ENCODE results near the gene TUT1. TPM values are rescaled to one million over a fixed set of nuclear protein-coding genes. Genes with fewer than 3 reads are reported as not detected.

The TUT1 gene
- total and polyA plus RNA-seq, 3 experiments from 2014 or later: 13.7 to 32.7 (median 30.8) TPM

GRCh38 chr11:62548545-62549335 is 42.6 kb downstream of the TUT1 start:
- H3K27ac Mint-ChIP-seq: peak overlapping the region in 6 of 8 donors; percentile 23 to 100 (median 59)
- H3K27me3 ChIP-seq (ENCODE audit: insufficient read depth, low read length, poor library complexity, severe bottlenecking): no peaks in the 10 kb centered on the region
- CTCF ChIA-PET: interaction anchor here (0.8 to 1.2 kb wide), 3 partner anchors 10 to 43 kb away, joined by 3 to 4 read pairs (median 3); no protein-coding TSS in a partner anchor
- H3K27me3 Mint-ChIP-seq: peaks cover 0 to 6% of the 10 kb centered on the region in 2 donors
- no peak for DNase-seq
- H3K36me3 Mint-ChIP-seq: peaks cover 0 to 22% (median 0%) of the 10 kb centered on the region in 3 donors
- no peak overlapping the region for H3K27ac ChIP-seq (ENCODE audit: low read depth, low read length)
- POLR2A ChIA-PET: interaction anchor here (1.1 kb wide), 1 partner anchor 43 kb away, joined by 3 read pairs; the partner anchor contains the start of gene TUT1
- peaks cover 55 to 77% (median 59%) of the 10 kb centered on the region in 3 donors for H3K4me1 Mint-ChIP-seq
- peaks cover 55% of the 10 kb centered on the region for H3K4me1 ChIP-seq (ENCODE audit: insufficient read depth, low read length)
- H3K9me3 ChIP-seq (ENCODE audit: low read length): no peaks in the 10 kb centered on the region
- no peaks in the 10 kb centered on the region for H3K36me3 ChIP-seq (ENCODE audit: insufficient read depth, low read length)
- H3K4me3 Mint-ChIP-seq: peak overlapping the region in 3 of 7 donors; percentile 26 to 92 (median 33)
- H3K9me3 Mint-ChIP-seq: peaks cover 0 to 3% (median 0%) of the 10 kb centered on the region in 5 donors
- no peak overlapping the region for H3K4me3 ChIP-seq (ENCODE audit: low read length)

DNA sequence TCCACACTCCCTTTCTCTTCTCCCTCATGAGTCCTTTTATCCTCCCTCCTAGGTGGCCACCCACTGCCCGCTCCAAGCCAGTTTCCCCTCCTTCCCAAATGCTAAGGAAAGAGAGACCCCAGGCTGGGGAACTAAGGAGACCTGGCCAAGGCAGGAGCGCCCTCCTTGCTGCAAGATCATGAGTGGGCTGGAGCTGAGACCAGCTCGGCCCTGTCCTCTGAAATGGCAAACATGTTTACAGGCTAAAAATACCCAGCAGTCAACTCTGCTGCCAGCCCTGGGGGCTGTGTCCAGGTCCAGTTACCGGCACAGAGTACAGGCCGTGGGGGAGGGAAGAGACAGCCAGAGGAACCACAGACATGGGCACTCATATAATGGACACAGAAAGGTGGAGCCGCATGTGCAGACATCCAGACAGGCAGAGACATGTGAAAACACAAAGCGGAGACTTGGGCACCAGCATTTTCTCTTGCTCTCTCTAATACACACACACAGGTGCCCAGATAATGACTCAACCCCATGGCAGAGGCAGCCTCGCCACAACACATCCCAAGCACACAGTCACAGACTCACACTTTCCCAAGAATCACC is 43.5 kb downstream of the TUT1 start:
- peaks cover 0 to 6% of the 10 kb centered on the region in 2 donors for H3K27me3 Mint-ChIP-seq
- CTCF ChIA-PET: interaction anchor here (0.8 to 1.2 kb wide), 3 partner anchors 22 to 123 kb away, joined by 3 to 10 read pairs (median 3); no protein-coding TSS in a partner anchor
- H3K27ac Mint-ChIP-seq: peak overlapping the region; percentile 36 to 100 (median 84)
- Histone ChIP-seq H3K36me3 (ENCODE audit: insufficient read depth, low read length) (no peaks in the 10 kb centered on the region), H3K4me3 (ENCODE audit: low read length) (no peak overlapping the region), H3K9me3 (ENCODE audit: low read length) (no peaks in the 10 kb centered on the region), H3K27me3 (ENCODE audit: insufficient read depth, low read length, poor library complexity, severe bottlenecking) (no peaks in the 10 kb centered on the region), H3K27ac (ENCODE audit: low read depth, low read length) (no peak overlapping the region), H3K4me1 (ENCODE audit: insufficient read depth, low read length) (peaks cover 55% of the 10 kb centered on the region)
- H3K4me1 Mint-ChIP-seq: peaks cover 55 to 77% (median 59%) of the 10 kb centered on the region in 3 donors
- POLR2A ChIA-PET: interaction anchor here (1.1 to 11.9 kb wide), 2 partner anchors 8 to 44 kb away, joined by 3 to 193 read pairs; partner anchors contain the start of gene TUT1
- peaks cover 0 to 29% (median 0%) of the 10 kb centered on the region in 3 donors for H3K36me3 Mint-ChIP-seq
- H3K4me3 Mint-ChIP-seq: peak overlapping the region; percentile 73 to 98 (median 92)
- peaks cover 0 to 3% (median 0%) of the 10 kb centered on the region in 5 donors for H3K9me3 Mint-ChIP-seq
- DNase-seq: no peak

GRCh38 chr11:62546929-62547625 is 44.2 kb downstream of the TUT1 start:
- peaks cover 0 to 3% (median 0%) of the 10 kb centered on the region in 5 donors for H3K9me3 Mint-ChIP-seq
- H3K9me3 ChIP-seq (ENCODE audit: low read length): no peaks in the 10 kb centered on the region

GRCh38 chr11:62546244-62546928 is 44.9 kb downstream of the TUT1 start, which contains the start of gene AHNAK:
TSS of gene AHNAK (minus strand) at chr11:62546806. CDS start at chr11:62536098, 10,708 bp downstream.
- peaks cover 0 to 3% of the 10 kb centered on the region in 2 donors for H3K27me3 Mint-ChIP-seq
- peaks cover 55% of the 10 kb centered on the region for H3K4me1 ChIP-seq (ENCODE audit: insufficient read depth, low read length)
- peak; percentile 49 to 84 (median 66) for DNase-seq
- peaks cover 53 to 77% (median 58%) of the 10 kb centered on the region in 3 donors for H3K4me1 Mint-ChIP-seq
- CTCF ChIA-PET: interaction anchor here (0.7 to 6.2 kb wide), 4 partner anchors 9 to 153 kb away, joined by 5 to 203 read pairs (median 10); no protein-coding TSS in a partner anchor
- peak within 1 kb of the TSS; percentile 92 to 99 (median 98) for H3K4me3 Mint-ChIP-seq
- POLR2A ChIA-PET: interaction anchor here (0.8 to 11.9 kb wide), 4 partner anchors 8 to 27 kb away, joined by 4 to 193 read pairs (median 7); partner anchors contain the start of gene EEF1G
- no peaks in the 10 kb centered on the region for H3K27me3 ChIP-seq (ENCODE audit: insufficient read depth, low read length, poor library complexity, severe bottlenecking)
- no peaks in the 10 kb centered on the region for H3K9me3 ChIP-seq (ENCODE audit: low read length)
- H3K36me3 Mint-ChIP-seq: peaks cover 0 to 32% (median 0%) of the 10 kb centered on the region in 3 donors
- H3K9me3 Mint-ChIP-seq: no peaks in the 10 kb centered on the region
- no peaks in the 10 kb centered on the region for H3K36me3 ChIP-seq (ENCODE audit: insufficient read depth, low read length)
- H3K27ac Mint-ChIP-seq: peak within 1 kb of the TSS; percentile 92 to 100 (median 97)
- peak within 1 kb of the TSS; percentile 76 for H3K4me3 ChIP-seq (ENCODE audit: low read length)
- H3K27ac ChIP-seq (ENCODE audit: low read depth, low read length): peak within 1 kb of the TSS; percentile 96

More at GRCh38 chr11:62546929-62547625, 44.2 kb downstream of the TUT1 start:
- H3K27ac Mint-ChIP-seq: peak overlapping the region; percentile 82 to 100 (median 90)
- H3K4me3 ChIP-seq (ENCODE audit: low read length): peak overlapping the region; percentile 49
- H3K27me3 Mint-ChIP-seq: peaks cover 0 to 6% of the 10 kb centered on the region in 2 donors
- peaks cover 53 to 77% (median 58%) of the 10 kb centered on the region in 3 donors for H3K4me1 Mint-ChIP-seq
- H3K27ac ChIP-seq (ENCODE audit: low read depth, low read length): peak overlapping the region; percentile 67
- no peaks in the 10 kb centered on the region for H3K27me3 ChIP-seq (ENCODE audit: insufficient read depth, low read length, poor library complexity, severe bottlenecking)
- peaks cover 0 to 29% (median 0%) of the 10 kb centered on the region in 3 donors for H3K36me3 Mint-ChIP-seq
- no peaks in the 10 kb centered on the region for H3K36me3 ChIP-seq (ENCODE audit: insufficient read depth, low read length)
- peaks cover 55% of the 10 kb centered on the region for H3K4me1 ChIP-seq (ENCODE audit: insufficient read depth, low read length)
- DNase-seq: no peak
- POLR2A ChIA-PET: interaction anchor here (0.8 to 11.9 kb wide), 4 partner anchors 9 to 27 kb away, joined by 4 to 193 read pairs (median 7); partner anchors contain the start of gene EEF1G
- peak overlapping the region; percentile 84 to 98 (median 92) for H3K4me3 Mint-ChIP-seq
- CTCF ChIA-PET: interaction anchor here (0.7 to 6.2 kb wide), 4 partner anchors 8 to 154 kb away, joined by 5 to 203 read pairs (median 10); no protein-coding TSS in a partner anchor

- CTCF ChIA-PET: interaction anchor here (3.4 to 7.7 kb wide), 5 partner anchors 8 to 152 kb away, joined by 9 to 203 read pairs (median 85); partner anchors contain the start of gene TUT1
- POLR2A ChIA-PET: interaction anchor here (1.8 to 11.9 kb wide), 2 partner anchors 11 to 28 kb away, joined by 7 to 193 read pairs; partner anchors contain the start of gene EEF1G
- H3K27ac ChIP-seq (ENCODE audit: low read depth, low read length): peak overlapping the region; percentile 96
- Mint-ChIP-seq H3K4me1 (peaks cover 53 to 77% (median 58%) of the 10 kb centered on the region in 3 donors), H3K27ac (peak overlapping the region; percentile 92 to 100 (median 97)), H3K36me3 (peaks cover 0 to 33% (median 0%) of the 10 kb centered on the region in 3 donors), H3K9me3 (no peaks in the 10 kb centered on the region), H3K4me3 (peak overlapping the region; percentile 92 to 99 (median 98)), H3K27me3 (peaks cover 0 to 3% of the 10 kb centered on the region in 2 donors)
- peak in 4 of 5 donors; percentile 46 to 79 (median 62) for DNase-seq
- peaks cover 54% of the 10 kb centered on the region for H3K4me1 ChIP-seq (ENCODE audit: insufficient read depth, low read length)
- H3K27me3 ChIP-seq (ENCODE audit: insufficient read depth, low read length, poor library complexity, severe bottlenecking): no peaks in the 10 kb centered on the region
- H3K9me3 ChIP-seq (ENCODE audit: low read length): no peaks in the 10 kb centered on the region
- H3K36me3 ChIP-seq (ENCODE audit: insufficient read depth, low read length): no peaks in the 10 kb centered on the region
- peak overlapping the region; percentile 76 for H3K4me3 ChIP-seq (ENCODE audit: low read length)
Measured at GRCh38 chr11:62545437-62546243, 45.7 kb downstream of the TUT1 start.

All from CD8-positive, alpha-beta memory T cell (primary cell).